NCI-H2171 treated with DMSO at 0.1 percent for 48 hours (cell line): ENCODE data around the gene GALNT17.
"Not testable (repeated sequence)": the region's sequence is repeated elsewhere in the genome, so short reads cannot be mapped to it uniquely, and the experiment has no call there.

Experiments
- DNase-seq: peaks from one replicate; lab custom pipeline; 2025; lab: John Stamatoyannopoulos, UW

GALNT17 gene

DNA sequence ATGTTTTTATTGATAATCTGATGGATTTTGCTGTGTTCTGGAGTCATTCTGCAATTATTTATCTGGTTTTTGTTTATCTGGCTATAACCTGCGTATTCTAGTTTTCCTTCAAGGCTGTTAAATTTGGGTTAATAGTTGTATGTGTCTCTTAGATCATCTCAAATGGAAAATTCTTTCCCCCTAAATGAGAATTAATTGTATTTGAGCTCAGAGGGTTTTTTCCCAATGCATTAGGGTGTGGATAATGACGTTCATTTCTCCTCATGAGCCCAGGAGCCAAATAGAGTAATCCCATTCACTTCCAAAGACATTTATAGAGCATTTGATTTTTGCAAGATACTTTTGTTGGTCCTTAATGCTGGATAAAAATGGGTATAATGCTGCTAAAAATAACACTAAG is 564.6 kb downstream of the GALNT17 start:
- no peak for DNase-seq

DNA sequence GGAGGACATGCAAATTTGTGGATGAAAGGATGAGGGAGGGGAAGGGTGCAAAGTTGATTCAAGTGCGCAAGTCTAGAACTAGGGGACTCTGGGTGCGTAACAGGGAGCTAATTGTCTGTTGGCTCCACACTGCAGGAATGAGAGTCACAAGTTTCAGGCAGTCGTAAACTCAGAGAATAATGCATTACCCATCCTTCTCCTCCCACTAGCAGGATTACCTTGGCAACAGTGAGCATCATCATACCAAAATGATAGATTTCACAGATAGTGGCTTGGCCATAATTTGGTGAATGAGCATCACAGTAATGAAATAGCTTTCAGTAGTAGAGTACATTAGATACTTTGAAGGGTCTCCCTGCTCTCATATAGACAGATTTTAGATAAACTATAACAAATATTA is 565.5 kb downstream of the GALNT17 start:
- DNase-seq, result no peak

DNA sequence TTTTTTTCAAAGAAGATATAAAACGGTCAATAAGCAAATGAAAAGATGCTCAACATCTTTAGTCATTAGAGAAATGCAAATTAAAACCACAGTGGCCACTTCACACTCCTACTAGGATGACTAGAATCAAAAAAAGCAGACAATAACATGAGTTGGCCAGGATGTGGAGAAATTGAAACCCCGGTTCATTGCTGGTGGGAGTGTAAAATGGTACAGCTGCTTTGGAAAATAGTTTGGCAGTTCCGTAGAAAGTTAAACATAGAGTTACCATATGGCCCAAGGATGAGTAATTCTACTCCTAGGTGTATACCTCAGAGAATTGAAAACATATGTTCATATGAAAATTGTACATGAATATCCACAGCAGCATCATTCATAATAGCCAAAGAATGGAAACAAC is 573.3 kb downstream of the GALNT17 start:
- peak; percentile 89 for DNase-seq

DNA sequence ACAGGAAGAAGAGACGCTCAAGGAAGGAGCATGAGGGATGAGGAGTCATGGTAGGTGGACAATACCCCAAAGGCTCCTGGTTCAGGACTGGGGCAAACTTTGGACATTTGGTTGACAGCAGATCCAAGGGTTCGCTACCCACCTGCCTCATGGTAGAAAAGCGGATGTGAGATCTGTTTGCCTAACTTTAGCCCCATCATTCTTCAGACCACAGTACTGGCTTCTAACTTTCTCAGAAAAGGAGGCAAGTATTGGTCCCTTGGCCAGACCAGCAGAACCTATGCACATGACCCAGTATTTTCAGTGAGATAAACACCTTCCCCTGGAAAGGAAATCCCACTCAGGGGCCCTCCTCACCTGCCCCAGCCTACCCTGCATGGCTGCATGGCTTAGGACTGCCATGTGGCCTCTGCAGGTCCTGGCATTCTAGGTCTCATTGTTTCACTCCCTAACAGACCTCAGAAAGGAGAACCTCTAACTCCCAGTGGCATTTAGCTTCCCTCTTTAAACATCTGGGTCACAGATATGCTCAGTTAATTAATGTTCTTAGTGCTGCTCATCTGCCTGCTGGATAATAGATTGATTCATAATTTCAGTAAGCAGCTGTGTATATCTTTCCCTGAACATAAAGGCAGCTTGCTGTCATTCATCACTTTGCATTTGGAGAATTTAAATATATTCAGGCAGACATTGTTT is 574.1 kb downstream of the GALNT17 start:
- peak; percentile 53 for DNase-seq

DNA sequence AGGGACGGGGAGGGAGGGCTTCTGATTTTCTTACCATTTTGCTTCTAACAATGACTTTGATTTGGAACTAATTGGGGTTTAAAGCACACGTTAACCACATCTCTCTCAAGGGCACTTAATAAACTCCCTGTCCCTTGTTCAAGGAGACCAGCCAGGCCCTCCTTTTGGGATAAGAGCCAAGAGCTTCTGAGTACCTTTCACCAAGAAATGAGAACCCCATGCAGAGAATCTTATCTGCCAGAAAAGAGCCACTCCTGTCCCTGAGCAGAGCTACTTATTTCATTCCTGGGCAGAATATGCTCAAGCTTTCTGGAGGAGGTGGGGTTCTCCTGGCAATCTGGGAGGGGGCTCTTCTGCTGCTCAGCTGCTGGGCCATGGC is 574.6 kb downstream of the GALNT17 start:
- DNase-seq, result no peak

DNA sequence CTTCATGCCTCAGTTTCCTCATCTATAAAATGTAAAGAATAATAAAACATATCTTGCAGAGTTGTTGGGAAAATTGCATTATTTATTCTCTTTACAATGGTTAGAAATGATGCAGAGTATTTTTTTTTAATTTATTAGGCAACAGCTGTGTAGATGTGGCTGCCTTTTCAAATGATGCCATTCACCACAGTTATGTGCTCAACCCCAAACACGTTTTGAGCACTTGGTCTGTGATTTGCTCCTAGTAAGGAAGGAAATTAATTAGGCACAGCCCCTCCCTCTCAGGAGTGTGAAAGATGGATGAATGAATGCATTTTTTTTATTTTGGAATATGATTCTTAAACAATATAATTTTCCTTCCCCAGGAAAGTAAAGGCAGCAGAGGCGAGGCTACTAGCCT is 575.1 kb downstream of the GALNT17 start:
- DNase-seq, result no peak

GRCh38 chr7:71708710-71709109 is 576.8 kb downstream of the GALNT17 start:
- DNase-seq, result no peak

GRCh38 chr7:71710442-71710841 is 578.5 kb downstream of the GALNT17 start:
- peak; percentile 17 for DNase-seq

DNA sequence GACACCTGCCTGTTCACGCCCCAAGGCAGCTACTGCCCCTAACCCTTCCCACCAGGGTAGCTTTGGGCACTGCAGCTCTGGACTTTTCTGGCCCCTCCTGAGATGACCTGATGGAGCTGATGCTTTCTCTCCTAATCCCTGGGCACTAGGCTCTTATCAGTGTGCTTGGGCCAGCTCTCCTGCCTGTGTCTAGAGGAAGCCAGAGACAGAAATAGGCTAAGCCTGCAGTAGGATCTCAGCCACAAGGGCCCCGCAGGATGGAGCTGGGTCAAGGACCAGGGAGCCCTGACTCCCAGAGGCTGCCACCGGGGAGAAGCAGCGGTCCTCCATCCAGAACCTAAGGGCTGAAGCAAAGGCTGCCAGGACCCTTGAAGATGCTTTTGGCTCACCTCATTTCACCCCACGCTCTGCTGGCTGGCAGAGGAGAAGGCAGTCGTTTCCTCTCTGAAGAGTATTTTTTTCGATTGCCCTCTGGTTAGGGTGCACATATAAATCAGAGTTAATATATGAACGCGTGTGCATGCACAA is 580.8 kb downstream of the GALNT17 start:
- no peak for DNase-seq

DNA sequence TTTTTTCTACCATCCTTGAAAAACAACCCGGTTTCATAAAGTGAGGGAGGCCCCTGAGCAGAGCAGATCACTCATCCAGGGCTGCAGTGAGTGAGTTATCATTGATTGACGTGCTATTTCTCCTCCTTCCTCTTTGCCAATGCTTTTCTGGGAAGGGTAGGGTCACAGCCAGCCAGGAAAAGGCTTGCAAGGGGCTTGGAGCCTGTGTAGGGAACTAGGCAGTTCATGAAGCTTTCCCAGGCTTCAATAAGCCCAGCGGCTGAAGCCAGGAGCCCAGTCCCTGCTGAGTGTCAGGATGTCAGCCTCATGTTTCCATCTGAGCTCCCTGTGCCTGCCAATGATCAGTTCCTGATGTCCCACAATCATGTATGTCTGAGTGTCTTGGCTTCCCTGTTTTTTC is 584.7 kb downstream of the GALNT17 start:
- no peak for DNase-seq

GRCh38 chr7:71718563-71718962 is 586.6 kb downstream of the GALNT17 start:
- DNase-seq, result no peak

- no peak for DNase-seq
Measured at GRCh38 chr7:71721742-71722141, 589.8 kb downstream of the GALNT17 start.

- DNase-seq, result no peak
Measured at GRCh38 chr7:71723859-71724258, 591.9 kb downstream of the GALNT17 start.

DNA sequence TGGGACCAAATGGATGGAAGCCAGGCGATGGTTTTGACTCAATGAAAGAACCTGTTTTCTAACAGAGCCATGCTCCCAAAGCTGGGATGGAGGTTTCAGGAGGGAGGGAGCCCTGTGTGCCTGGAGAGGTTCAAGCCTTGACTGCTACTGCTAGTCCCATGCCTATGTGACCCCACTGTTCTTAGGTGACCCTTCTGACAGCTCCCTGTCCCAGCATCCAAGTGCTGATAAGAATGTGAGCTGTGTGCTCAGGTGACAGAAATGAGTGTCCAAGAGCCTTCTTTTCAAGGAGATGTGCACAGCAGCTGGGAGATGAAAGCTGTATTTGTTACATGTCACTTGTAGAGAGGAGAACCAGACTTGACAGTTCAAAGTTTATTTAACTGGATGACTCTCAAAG is 595.4 kb downstream of the GALNT17 start:
- DNase-seq, result no peak

DNA sequence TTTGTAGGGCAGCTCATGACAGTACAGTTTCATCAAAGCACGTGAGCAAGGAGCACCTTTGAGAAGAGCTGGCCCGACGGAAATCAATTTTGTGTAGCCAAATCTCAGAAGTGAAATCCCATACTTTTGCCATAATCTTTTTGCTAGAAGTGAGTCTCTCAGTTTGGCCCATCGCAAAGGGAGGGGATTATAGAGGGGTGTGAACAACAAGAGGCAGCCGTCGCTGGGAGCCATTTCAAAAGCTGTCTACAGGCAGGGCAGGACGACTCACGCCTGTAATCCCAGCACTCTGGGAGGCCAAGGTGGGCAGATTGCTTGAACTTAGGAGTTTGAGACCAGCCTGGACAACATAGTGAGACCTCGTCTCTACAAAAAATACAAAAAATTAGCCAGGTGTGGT is 599.8 kb downstream of the GALNT17 start:
- DNase-seq, result no peak

- DNase-seq, result peak; percentile 98
Measured at GRCh38 chr7:71733107-71733870, 601.3 kb downstream of the GALNT17 start.

GRCh38 chr7:71735961-71736556 is 604.1 kb downstream of the GALNT17 start:
- DNase-seq, result peak; percentile 82

DNA sequence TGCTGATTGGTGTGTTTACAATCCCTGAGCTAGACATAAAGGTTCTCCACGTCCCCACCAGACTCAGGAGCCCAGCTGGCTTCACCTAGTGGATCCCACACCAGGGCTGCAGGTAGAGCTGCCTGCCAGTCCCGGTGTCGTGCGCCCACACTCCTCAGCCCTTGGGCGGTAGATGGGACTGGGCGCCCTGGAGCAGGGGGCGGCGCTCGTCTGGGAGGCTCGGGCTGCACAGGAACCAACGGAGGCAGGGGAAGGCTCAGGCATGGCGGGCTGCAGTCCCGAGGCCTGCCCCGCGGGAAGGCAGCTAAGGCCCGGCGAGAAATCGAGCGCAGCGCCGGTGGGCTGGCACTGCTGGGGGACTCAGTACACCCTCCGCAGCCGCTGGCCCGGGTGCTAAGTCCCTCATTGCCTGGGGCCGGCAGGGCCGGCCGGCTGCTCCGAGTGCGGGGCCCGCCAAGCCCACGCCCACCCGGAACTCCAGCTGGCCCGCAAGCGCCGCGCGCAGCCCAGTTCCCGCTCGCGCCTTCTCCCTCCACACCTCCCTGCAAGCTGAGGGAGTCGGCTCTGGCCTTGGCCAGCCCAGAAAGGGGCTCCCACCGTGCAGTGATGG is 606.1 kb downstream of the GALNT17 start:
- DNase-seq, result not testable (repeated sequence)

- DNase-seq, result no peak
Measured at GRCh38 chr7:71739520-71740173, 607.7 kb downstream of the GALNT17 start.

DNA sequence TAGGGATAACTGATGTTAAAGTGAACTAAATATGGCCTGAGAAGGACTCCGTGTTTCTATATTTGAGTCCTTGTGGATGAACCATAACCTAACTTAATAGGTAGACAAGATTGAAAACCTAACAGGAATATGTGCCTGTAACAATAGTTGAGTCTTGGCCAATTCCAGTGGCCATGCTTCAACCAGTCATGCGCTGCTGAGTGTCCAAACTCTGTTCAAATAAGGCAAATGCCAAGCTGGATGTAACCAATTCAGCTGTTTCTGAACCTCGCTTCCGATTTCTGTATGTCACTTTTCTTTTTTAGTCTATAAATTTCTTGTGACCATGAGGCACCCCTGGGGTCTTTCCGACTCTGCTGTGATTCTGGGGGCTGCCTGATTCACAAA is 608.2 kb downstream of the GALNT17 start:
- DNase-seq, result no peak

- peak; percentile 71 for DNase-seq
Measured at GRCh38 chr7:71746006-71746405, 614.1 kb downstream of the GALNT17 start.

GRCh38 chr7:71750290-71750689 is 618.3 kb downstream of the GALNT17 start:
- DNase-seq, result no peak
